Spleen (tissue), 11 donors: ENCODE results near the gene ITPR2. TPM values are rescaled to one million over a fixed set of nuclear protein-coding genes. Genes with fewer than 3 reads are reported as not detected.

Experiments
- DNase-seq: peaks from one replicate; pipeline ENCODE4 v3.0.0-alpha.2; 2020
- H3K27ac ChIP-seq, 8 donors: fragments of 200-600 bp; sonication (generic) in 7 of 8; 1 replicate in 4 of 8; 2 replicates in 4 of 8; pipeline versions ENCODE4 v1.5.0 to v1.8.0; 2016 to 2021; ENCODE audit warnings: inconsistent platforms in 4 of 8, mild to moderate bottlenecking in 4 of 8, moderate library complexity in 1 of 8
- H3K27me3 ChIP-seq, 7 donors: fragments of 200-600 bp; sonication (generic) in 6 of 7; replicated peaks in 1 of 7; 1 replicate in 4 of 7; 2 replicates in 3 of 7; pipeline versions ENCODE4 v1.5.0 to v1.8.0; 2016 to 2021; ENCODE audit warnings: inconsistent platforms in 3 of 7, mild to moderate bottlenecking in 1 of 7
- H3K36me3 ChIP-seq, 6 donors: fragments of 200-600 bp; sonication (generic) in 5 of 6; 1 replicate in 4 of 6; 2 replicates in 2 of 6; pipeline versions ENCODE4 v1.5.0 to v1.8.0; 2016 to 2021; ENCODE audit warnings: inconsistent platforms in 2 of 6
- H3K4me1 ChIP-seq, 6 donors: fragments of 200-600 bp; sonication (generic) in 5 of 6; 1 replicate in 3 of 6; 2 replicates in 3 of 6; pipeline versions ENCODE4 v1.5.0 to v1.8.0; 2016 to 2021; ENCODE audit warnings: inconsistent platforms in 3 of 6
- H3K4me3 ChIP-seq, 8 donors: fragments of 200-600 bp; sonication (generic) in 7 of 8; 1 replicate in 4 of 8; 2 replicates in 4 of 8; pipeline versions ENCODE4 v1.5.0 to v1.8.0; 2016 to 2021; ENCODE audit warnings: inconsistent platforms in 4 of 8, mild to moderate bottlenecking in 4 of 8, moderate library complexity in 2 of 8
- H3K9me3 ChIP-seq, 8 donors: fragments of 200-600 bp; sonication (generic) in 7 of 8; 1 replicate in 4 of 8; 2 replicates in 4 of 8; pipeline versions ENCODE4 v1.5.0 to v1.8.0; 2016 to 2021; ENCODE audit warnings: inconsistent platforms in 4 of 8
- CTCF ChIP-seq, 11 experiments: fragments of 200-600 bp in 7 of 11; fragments of 450-650 bp in 4 of 11; sonication (generic) in 4 of 11; IDR thresholded peaks in 8 of 11; conservative IDR thresholded peaks in 3 of 11; 1 replicate in 7 of 11; 2 replicates in 4 of 11; pipeline versions ENCODE4 v1.4.0 to v1.8.0; 2016 to 2021; ENCODE audit warnings: antibody characterized with exemption in 11 of 11, inconsistent platforms in 4 of 11, mild to moderate bottlenecking in 1 of 11
- POLR2A ChIP-seq, 3 donors: fragments of 450-650 bp; IDR thresholded peaks; one replicate each; pipeline ENCODE4 v1.5.1; 2017; ENCODE audit warnings: antibody characterized with exemption in 3 of 3, mild to moderate bottlenecking in 1 of 3
- POLR2AphosphoS5 ChIP-seq, 3 donors: sonication (generic); formaldehyde crosslinking; IDR thresholded peaks; one replicate each; pipeline ENCODE4 v1.5.1; 2017; ENCODE audit warnings: antibody characterized with exemption in 3 of 3
- WGBS, 5 donors: extraction: QIAGEN DNeasy Blood & Tissue Kit in 3 of 5; methylation state at CpG; one replicate each; pipeline versions ENCODE4 v1.1.5 to v1.1.7; 2013 to 2018; 5-methylcytosine and 5-hydroxymethylcytosine counted together
- intact Hi-C: fragments of 100-400 bp; cut with DNase I; formaldehyde crosslinking; loops from one replicate; pipeline ENCODE4 v1.15.0; 2023; ENCODE audit warnings: low total_unique reads
- polyA plus RNA-seq, 3 donors: library from polyadenylated mRNA; stranded (reverse); fragments of 200-250 nt; gene quantifications; one replicate each; pipeline ENCODE4 v1.2.1, GENCODE V29; 2013
- total RNA-seq, 7 donors: library from RNA; depleted of rRNA in 3 of 7; stranded (reverse); fragments of >200 nt in 3 of 7; fragmentation: NEBNext Ultra II Directional in 4 of 7; extraction: Animal tissue kit (Norgen Biotek cat#: 25700) in 4 of 7; gene quantifications; one replicate each; pipeline versions ENCODE4 v1.1.0 to v1.2.1, GENCODE V29; 2016 to 2021
- donor health status: healthy with polysubstance abuse.
- donor health status: DM: no; HTN: no; CAD: no; lungs with moderate emphysema.
- donor health status: DM: no; HTN: no; CAD: no.
- donor health status: Bipolar disorder and iron deficiency.
- donor health status: healthy.
- donor health status: DM: no; HTN: no; CAD: no.
- donor health status: DM: yes; HTN: yes; CAD: no.

Gene ITPR2
- total and polyA plus RNA-seq, 10 donors = 3.2 to 105 (median 60.4) TPM

GRCh38 chr12:26340649-26341048, 492.3 kb downstream of the ITPR2 start:
- intact Hi-C loops = no loop called here
- Histone ChIP-seq H3K4me1 (peaks cover 0 to 28% (median 16%) of the 10 kb centered on the region in 6 donors), H3K4me3 (no peak overlapping the region), H3K27ac (no peak overlapping the region), H3K27me3 (no peaks in the 10 kb centered on the region), H3K36me3 (peaks cover 0 to 31% (median 12%) of the 10 kb centered on the region in 6 donors), H3K9me3 (no peaks in the 10 kb centered on the region)
- no peak for DNase-seq
- 0 to 15% (median 0%) methylated on average over 1 of the region's 1 CpG for WGBS, 5 donors
- TF ChIP-seq POLR2A (IDR thresholded peaks at IDR 0.05) (no peak), POLR2AphosphoS5 (IDR thresholded peaks at IDR 0.05) (peak in 1 of 3 donors; percentile 35), CTCF (IDR thresholded peaks at IDR 0.05 in 8 of 11, conservative IDR thresholded peaks at IDR 0.05 in 3 of 11) (no peak)

GRCh38 chr12:26339976-26340375, 493.0 kb downstream of the ITPR2 start:
- 94 to 98% (median 96%) methylated on average over 13 of the region's 13 CpGs for WGBS, 5 donors
- H3K4me3 ChIP-seq = no peak overlapping the region
- no peak overlapping the region for H3K27ac ChIP-seq
- TF ChIP-seq POLR2AphosphoS5 (IDR thresholded peaks at IDR 0.05) (no peak), CTCF (IDR thresholded peaks at IDR 0.05 in 8 of 11, conservative IDR thresholded peaks at IDR 0.05 in 3 of 11) (no peak), POLR2A (IDR thresholded peaks at IDR 0.05) (no peak)
- no peak for DNase-seq
- H3K4me1 ChIP-seq = peaks cover 0 to 21% (median 14%) of the 10 kb centered on the region in 6 donors
- H3K27me3 ChIP-seq = no peaks in the 10 kb centered on the region
- peaks cover 0 to 31% (median 12%) of the 10 kb centered on the region in 6 donors for H3K36me3 ChIP-seq
- intact Hi-C loops = no loop called here
- H3K9me3 ChIP-seq = no peaks in the 10 kb centered on the region

GRCh38 chr12:26338586-26339572, 494.1 kb downstream of the ITPR2 start:
- 89 to 94% (median 93%) methylated on average over 11 of the region's 11 CpGs for WGBS, 5 donors
- no peaks in the 10 kb centered on the region for H3K27me3 ChIP-seq
- H3K36me3 ChIP-seq = peaks cover 0 to 31% (median 12%) of the 10 kb centered on the region in 6 donors
- intact Hi-C loops = no loop called here
- no peak overlapping the region for H3K27ac ChIP-seq
- DNase-seq = no peak
- no peak for TF ChIP-seq POLR2AphosphoS5 (IDR thresholded peaks at IDR 0.05)
- peaks cover 0 to 21% (median 14%) of the 10 kb centered on the region in 6 donors for H3K4me1 ChIP-seq
- peaks cover 0 to 5% (median 0%) of the 10 kb centered on the region in 8 donors for H3K9me3 ChIP-seq
- no peak overlapping the region for H3K4me3 ChIP-seq

GRCh38 chr12:26335651-26336050, 497.3 kb downstream of the ITPR2 start:
- Histone ChIP-seq H3K4me1 (peaks cover 0 to 7% (median 5%) of the 10 kb centered on the region in 6 donors), H3K36me3 (peaks cover 0 to 31% (median 12%) of the 10 kb centered on the region in 6 donors), H3K27me3 (no peaks in the 10 kb centered on the region), H3K27ac (no peak overlapping the region), H3K9me3 (peaks cover 0 to 6% (median 0%) of the 10 kb centered on the region in 8 donors), H3K4me3 (no peak overlapping the region)
- DNase-seq = no peak
- intact Hi-C loops = no loop called here
- TF ChIP-seq CTCF (IDR thresholded peaks at IDR 0.05 in 8 of 11, conservative IDR thresholded peaks at IDR 0.05 in 3 of 11) (no peak), POLR2A (IDR thresholded peaks at IDR 0.05) (no peak), POLR2AphosphoS5 (IDR thresholded peaks at IDR 0.05) (no peak)
- WGBS, 5 donors = 82 to 96% (median 94%) methylated on average over 6 of the region's 6 CpGs
